Measurements from ENCODE around the gene KRT38.

The KRT38 gene

GRCh38 chr17:41392278-41392677, 48.5 kb downstream of the KRT38 start:
- H3K4me3 ChIP-seq (ENCODE audit: low read length) = no peak overlapping the region
- no peak for TF ChIP-seq CTCF (conservative IDR thresholded peaks at IDR 0.05; ENCODE audit: low read length)
- peak; percentile 42 for DNase-seq (ENCODE audit: low read depth)

GRCh38 chr17:41391535-41391934, 49.2 kb downstream of the KRT38 start:
- no peak for TF ChIP-seq CTCF (conservative IDR thresholded peaks at IDR 0.05; ENCODE audit: low read length)
- no peak overlapping the region for H3K4me3 ChIP-seq (ENCODE audit: low read length)
- no peak for DNase-seq (ENCODE audit: low read depth)

- no peak for DNase-seq (ENCODE audit: low read depth)
- no peak for TF ChIP-seq CTCF (conservative IDR thresholded peaks at IDR 0.05; ENCODE audit: low read length)
These were observed 50.3 kb downstream of the KRT38 start for GRCh38 chr17:41390411-41390938.

GRCh38 chr17:41387670-41388069, 53.1 kb downstream of the KRT38 start:
- no peak overlapping the region for H3K4me3 ChIP-seq (ENCODE audit: low read length)
- no peak for TF ChIP-seq CTCF (conservative IDR thresholded peaks at IDR 0.05; ENCODE audit: low read length)
- DNase-seq (ENCODE audit: low read depth) = no peak

More at GRCh38 chr17:41390411-41390938, 50.3 kb downstream of the KRT38 start:
- no peak overlapping the region for H3K4me3 ChIP-seq (ENCODE audit: low read length)

GRCh38 chr17:41386227-41386626, 54.6 kb downstream of the KRT38 start:
- TF ChIP-seq CTCF (conservative IDR thresholded peaks at IDR 0.05; ENCODE audit: low read length) = no peak
- DNase-seq (ENCODE audit: low read depth) = no peak
- H3K4me3 ChIP-seq (ENCODE audit: low read length) = no peak overlapping the region
